Prostate gland (tissue), 2 donors: ENCODE results near the gene SLK. TPM values are rescaled to one million over a fixed set of nuclear protein-coding genes. Genes with fewer than 3 reads are reported as not detected.

Source experiments
- DNase-seq: peaks from one replicate; pipeline ENCODE4 v3.0.0-alpha.2; 2019; ENCODE audit warnings: low spot score
- H3K27ac ChIP-seq, 2 donors: fragments of 200-600 bp; sonication (generic); 2 replicates each; pipeline ENCODE4 v1.5.1; 2017 to 2019
- H3K27me3 ChIP-seq: fragments of 200-600 bp; sonication (generic); replicated peaks from 2 replicates; pipeline ENCODE4 v1.5.1; 2019; ENCODE audit not compliant: insufficient read depth
- H3K36me3 ChIP-seq, 2 donors: fragments of 200-600 bp; sonication (generic); 1 replicate in 1 of 2; 2 replicates in 1 of 2; pipeline versions ENCODE4 v1.5.1 to v1.8.1; 2017 to 2019
- H3K4me1 ChIP-seq: fragments of 200-600 bp; sonication (generic); replicated peaks from 2 replicates; pipeline ENCODE4 v1.5.1; 2019
- H3K4me3 ChIP-seq, 2 donors: fragments of 200-600 bp; sonication (generic); 2 replicates each; pipeline ENCODE4 v1.5.1; 2017 to 2019
- H3K9me3 ChIP-seq: fragments of 200-600 bp; sonication (generic); 2 replicates; pipeline ENCODE4 v1.5.1; 2017
- POLR2A ChIP-seq: fragments of 450-650 bp; IDR thresholded peaks from one replicate; pipeline ENCODE4 v1.6.1; 2016; ENCODE audit warnings: antibody characterized with exemption, mild to moderate bottlenecking
- POLR2AphosphoS5 ChIP-seq: sonication (generic); formaldehyde crosslinking; IDR thresholded peaks from one replicate; pipeline ENCODE4 v1.6.1; 2017; ENCODE audit warnings: antibody characterized with exemption
- WGBS: methylation state at CpG from one replicate; pipeline ENCODE4 v1.1.5; 2018; 5-methylcytosine and 5-hydroxymethylcytosine counted together
- intact Hi-C: fragments of 100-400 bp; cut with DNase I; formaldehyde crosslinking; loops from one replicate; pipeline ENCODE4 v1.14.2; 2022
- total RNA-seq, 2 donors: library from RNA; depleted of rRNA; stranded (reverse); fragments of >200 nt; gene quantifications; one replicate each; pipeline ENCODE4 v1.1.0, GENCODE V29; 2016
- TF ChIP-seq, protein P1 (sequence below), 4 experiments: fragments of 200-600 bp in 2 of 4; fragments of 450-650 bp in 2 of 4; sonication (generic) in 2 of 4; IDR thresholded peaks; 1 replicate in 3 of 4; 2 replicates in 1 of 4; pipeline ENCODE4 v1.5.1; 2016 to 2019; ENCODE audit warnings: antibody characterized with exemption in 4 of 4, mild to moderate bottlenecking in 2 of 4, moderate library complexity in 2 of 4

Gene SLK
- total RNA-seq, 2 donors from 2014 or later, result 30.7 to 55.8 TPM

DNA sequence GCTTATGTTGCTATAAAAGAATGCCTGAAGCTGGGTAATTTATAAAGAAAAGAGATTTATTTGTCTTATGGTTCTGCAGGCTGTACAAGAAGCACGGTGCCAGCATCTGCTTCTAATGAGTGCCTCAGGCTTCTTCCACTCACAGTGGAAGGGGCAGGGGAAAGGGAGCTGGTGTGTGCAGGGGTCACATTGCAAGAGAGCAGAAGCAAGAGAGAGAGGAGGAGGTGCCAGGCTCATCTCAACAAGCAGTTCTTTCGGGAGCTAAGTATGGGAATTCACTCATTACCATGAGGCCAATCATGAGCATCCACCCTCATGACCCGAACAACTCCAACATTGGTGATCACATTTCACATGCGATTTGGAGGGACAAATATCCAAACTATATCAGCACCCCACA lies 17.2 kb upstream of the SLK start:
- Histone ChIP-seq H3K4me1 (no peaks in the 10 kb centered on the region), H3K36me3 (no peaks in the 10 kb centered on the region), H3K27ac (no peak overlapping the region), H3K9me3 (no peaks in the 10 kb centered on the region), H3K4me3 (no peak overlapping the region), H3K27me3 (no peaks in the 10 kb centered on the region)
- 93% methylated on average over 4 of the region's 4 CpGs for WGBS
- TF ChIP-seq POLR2AphosphoS5, result no peak
- DNase-seq, result no peak
- intact Hi-C loops, result no loop called here

GRCh38 chr10:103951183-103951582 lies 15.8 kb upstream of the SLK start:
- TF ChIP-seq POLR2A (no peak), POLR2AphosphoS5 (no peak)
- TF ChIP-seq, protein P1, sequence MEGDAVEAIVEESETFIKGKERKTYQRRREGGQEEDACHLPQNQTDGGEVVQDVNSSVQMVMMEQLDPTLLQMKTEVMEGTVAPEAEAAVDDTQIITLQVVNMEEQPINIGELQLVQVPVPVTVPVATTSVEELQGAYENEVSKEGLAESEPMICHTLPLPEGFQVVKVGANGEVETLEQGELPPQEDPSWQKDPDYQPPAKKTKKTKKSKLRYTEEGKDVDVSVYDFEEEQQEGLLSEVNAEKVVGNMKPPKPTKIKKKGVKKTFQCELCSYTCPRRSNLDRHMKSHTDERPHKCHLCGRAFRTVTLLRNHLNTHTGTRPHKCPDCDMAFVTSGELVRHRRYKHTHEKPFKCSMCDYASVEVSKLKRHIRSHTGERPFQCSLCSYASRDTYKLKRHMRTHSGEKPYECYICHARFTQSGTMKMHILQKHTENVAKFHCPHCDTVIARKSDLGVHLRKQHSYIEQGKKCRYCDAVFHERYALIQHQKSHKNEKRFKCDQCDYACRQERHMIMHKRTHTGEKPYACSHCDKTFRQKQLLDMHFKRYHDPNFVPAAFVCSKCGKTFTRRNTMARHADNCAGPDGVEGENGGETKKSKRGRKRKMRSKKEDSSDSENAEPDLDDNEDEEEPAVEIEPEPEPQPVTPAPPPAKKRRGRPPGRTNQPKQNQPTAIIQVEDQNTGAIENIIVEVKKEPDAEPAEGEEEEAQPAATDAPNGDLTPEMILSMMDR (IDR thresholded peaks at IDR 0.05), result no peak
- intact Hi-C loops, result no loop called here
- Histone ChIP-seq H3K27ac (no peak overlapping the region), H3K9me3 (no peaks in the 10 kb centered on the region), H3K36me3 (no peaks in the 10 kb centered on the region), H3K27me3 (no peaks in the 10 kb centered on the region), H3K4me1 (no peaks in the 10 kb centered on the region), H3K4me3 (no peak overlapping the region)
- WGBS, result 28% methylated on average over 2 of the region's 2 CpGs
- no peak for DNase-seq

DNA sequence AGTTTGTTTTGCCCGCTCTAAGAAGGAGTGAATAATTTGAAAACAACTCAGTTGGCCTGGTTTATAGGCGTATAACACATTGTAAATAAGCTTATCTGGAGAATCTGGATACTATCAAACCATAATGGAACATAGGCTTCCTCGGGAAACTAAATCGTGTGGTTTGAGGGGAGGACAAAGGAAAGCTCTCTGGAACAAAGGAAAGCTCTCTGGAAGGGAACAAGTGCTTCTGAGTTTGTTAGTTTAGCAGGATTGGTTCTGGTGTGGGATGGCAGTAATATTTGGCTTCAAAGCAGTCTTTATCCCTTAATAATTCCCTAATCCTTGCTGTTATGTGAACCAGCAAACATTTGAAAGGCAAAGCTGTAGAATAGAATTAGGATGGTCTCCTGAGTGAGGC lies 15.0 kb upstream of the SLK start:
- intact Hi-C loops, result no loop called here
- Histone ChIP-seq H3K27ac (peak overlapping the region in 1 of 2 donors; percentile 37), H3K36me3 (no peaks in the 10 kb centered on the region), H3K27me3 (no peaks in the 10 kb centered on the region), H3K4me1 (no peaks in the 10 kb centered on the region), H3K9me3 (no peaks in the 10 kb centered on the region), H3K4me3 (no peak overlapping the region)
- peak; percentile 14 for DNase-seq
- WGBS, result 13% methylated on average over 4 of the region's 4 CpGs
- TF ChIP-seq POLR2A, result no peak
- TF ChIP-seq POLR2AphosphoS5, result peak; percentile 83

DNA sequence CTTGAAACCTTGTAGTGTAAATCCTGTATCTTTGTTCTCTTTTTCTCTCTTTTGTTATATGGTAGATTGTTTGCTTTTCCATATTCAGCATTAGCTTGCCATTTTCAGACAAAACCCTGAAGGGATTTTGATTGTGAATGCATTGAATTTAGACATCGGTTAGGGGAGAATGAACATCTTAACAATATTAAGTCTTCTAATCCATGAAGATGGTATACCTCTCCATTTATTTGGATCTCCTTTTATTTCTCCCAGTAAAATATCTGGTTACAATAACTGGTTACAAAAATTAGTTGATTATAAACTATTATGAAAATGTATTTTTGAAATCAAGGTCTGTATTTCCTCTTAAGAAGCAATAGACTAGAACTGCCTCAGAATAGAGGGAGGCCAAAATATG lies 12.4 kb upstream of the SLK start:
- H3K4me1 ChIP-seq, result no peaks in the 10 kb centered on the region
- no peaks in the 10 kb centered on the region for H3K27me3 ChIP-seq
- 97% methylated on average over 1 of the region's 1 CpG for WGBS
- intact Hi-C loops, result no loop called here
- H3K4me3 ChIP-seq, result no peak overlapping the region
- no peaks in the 10 kb centered on the region for H3K36me3 ChIP-seq
- no peak overlapping the region for H3K27ac ChIP-seq
- no peak for DNase-seq
- no peaks in the 10 kb centered on the region for H3K9me3 ChIP-seq
- TF ChIP-seq, protein P1 (IDR thresholded peaks at IDR 0.05), result no peak
- TF ChIP-seq POLR2AphosphoS5, result no peak
- TF ChIP-seq POLR2A, result no peak

GRCh38 chr10:103958996-103959395 lies 7.9 kb upstream of the SLK start:
- Histone ChIP-seq H3K27ac (no peak overlapping the region), H3K4me3 (no peak overlapping the region), H3K36me3 (no peaks in the 10 kb centered on the region), H3K27me3 (no peaks in the 10 kb centered on the region), H3K4me1 (no peaks in the 10 kb centered on the region), H3K9me3 (no peaks in the 10 kb centered on the region)
- intact Hi-C loops, result no loop called here
- no peak for TF ChIP-seq POLR2AphosphoS5
- 96% methylated on average over 2 of the region's 2 CpGs for WGBS
- DNase-seq, result no peak

- no peaks in the 10 kb centered on the region for H3K4me1 ChIP-seq
- intact Hi-C loops, result loop anchor here (10.0 kb wide), 1 partner anchor 295 kb away; the partner anchor contains the start of gene GSTO1
- 83% methylated on average over 3 of the region's 3 CpGs for WGBS
- H3K27me3 ChIP-seq, result no peaks in the 10 kb centered on the region
- no peak overlapping the region for H3K27ac ChIP-seq
- H3K36me3 ChIP-seq, result no peaks in the 10 kb centered on the region
- H3K9me3 ChIP-seq, result no peaks in the 10 kb centered on the region
- TF ChIP-seq, protein P1 (IDR thresholded peaks at IDR 0.05), result no peak
- no peak for TF ChIP-seq POLR2A
- TF ChIP-seq POLR2AphosphoS5, result no peak
- no peak overlapping the region for H3K4me3 ChIP-seq
- no peak for DNase-seq
Measured at GRCh38 chr10:103960103-103960502, 6.8 kb upstream of the SLK start.
